KMS-11 (cell line): ENCODE results near the gene RBM14.

ENCODE experiments used
- H2AFZ ChIP-seq: fragments of 200-600 bp; sonication (generic); 2 replicates; pipeline ENCODE4 v1.6.1; 2016; ENCODE audit warnings: antibody characterized with exemption, mixed run types, low read depth
- H3K27ac ChIP-seq: fragments of 200-600 bp; sonication (generic); 2 replicates; pipeline ENCODE4 v1.6.1; 2016; ENCODE audit warnings: mild to moderate bottlenecking, mixed run types
- H3K27me3 ChIP-seq: fragments of 200-600 bp; sonication (generic); 2 replicates; pipeline ENCODE4 v1.6.1; 2017; ENCODE audit warnings: mild to moderate bottlenecking, low read depth, mixed run types, moderate library complexity; ENCODE audit not compliant: insufficient read depth
- H3K36me3 ChIP-seq: fragments of 200-600 bp; sonication (generic); 2 replicates; pipeline ENCODE4 v1.6.1; 2017; ENCODE audit warnings: mild to moderate bottlenecking, mixed run types; ENCODE audit not compliant: insufficient read depth
- H3K4me1 ChIP-seq: fragments of 200-600 bp; sonication (generic); 2 replicates; pipeline ENCODE4 v1.6.1; 2016; ENCODE audit warnings: mild to moderate bottlenecking, low read depth, mixed run types; ENCODE audit not compliant: poor library complexity, severe bottlenecking
- H3K4me2 ChIP-seq: fragments of 200-600 bp; sonication (generic); 2 replicates; pipeline ENCODE4 v1.7.0; 2016; ENCODE audit warnings: mild to moderate bottlenecking, mixed run types
- H3K4me3 ChIP-seq: fragments of 200-600 bp; sonication (generic); IDR thresholded peaks from 2 replicates; pipeline ENCODE4 v1.6.1; 2017; ENCODE audit warnings: low read depth, low read length, mixed read lengths; ENCODE audit not compliant: insufficient read depth
- H3K79me2 ChIP-seq: fragments of 200-600 bp; sonication (generic); 2 replicates; pipeline ENCODE4 v1.6.1; 2016; ENCODE audit warnings: low read depth, mixed run types; ENCODE audit not compliant: insufficient read depth
- H3K9ac ChIP-seq: fragments of 200-600 bp; sonication (generic); 2 replicates; pipeline ENCODE4 v1.6.1; 2016; ENCODE audit warnings: mild to moderate bottlenecking, mixed run types
- H4K20me1 ChIP-seq: fragments of 200-600 bp; sonication (generic); 2 replicates; pipeline ENCODE4 v1.6.1; 2016; ENCODE audit warnings: mild to moderate bottlenecking, mixed run types; ENCODE audit not compliant: insufficient read depth
- TF ChIP-seq, protein P1 (sequence below): fragments of 200-600 bp; sonication (generic); conservative IDR thresholded peaks from 2 replicates; pipeline ENCODE4 v1.6.1; 2017; ENCODE audit warnings: low read depth, mild to moderate bottlenecking, antibody characterized with exemption, low read length, moderate library complexity, mixed read lengths

Gene RBM14

DNA sequence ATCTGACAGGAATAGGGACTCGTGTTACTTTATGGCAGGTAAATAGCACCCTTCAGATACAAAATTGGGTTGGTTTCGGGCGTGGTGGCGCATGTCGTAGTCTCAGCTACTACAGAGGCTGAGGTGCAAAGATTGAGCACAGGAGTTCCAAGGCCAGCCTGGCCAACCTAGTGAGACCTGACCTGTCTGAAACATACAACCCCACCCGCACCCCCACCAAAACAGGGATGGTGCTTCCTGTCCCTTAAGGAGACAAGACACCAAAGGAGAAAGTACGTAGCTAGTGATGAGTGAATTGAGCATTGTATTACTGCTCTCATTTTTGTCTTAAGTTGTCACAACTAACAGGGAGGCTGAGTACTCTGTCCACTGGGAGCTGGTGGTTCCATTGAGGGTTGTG, 36.2 kb downstream of the RBM14 start:
- no peak overlapping the region for H3K4me2 ChIP-seq
- TF ChIP-seq, protein P1, sequence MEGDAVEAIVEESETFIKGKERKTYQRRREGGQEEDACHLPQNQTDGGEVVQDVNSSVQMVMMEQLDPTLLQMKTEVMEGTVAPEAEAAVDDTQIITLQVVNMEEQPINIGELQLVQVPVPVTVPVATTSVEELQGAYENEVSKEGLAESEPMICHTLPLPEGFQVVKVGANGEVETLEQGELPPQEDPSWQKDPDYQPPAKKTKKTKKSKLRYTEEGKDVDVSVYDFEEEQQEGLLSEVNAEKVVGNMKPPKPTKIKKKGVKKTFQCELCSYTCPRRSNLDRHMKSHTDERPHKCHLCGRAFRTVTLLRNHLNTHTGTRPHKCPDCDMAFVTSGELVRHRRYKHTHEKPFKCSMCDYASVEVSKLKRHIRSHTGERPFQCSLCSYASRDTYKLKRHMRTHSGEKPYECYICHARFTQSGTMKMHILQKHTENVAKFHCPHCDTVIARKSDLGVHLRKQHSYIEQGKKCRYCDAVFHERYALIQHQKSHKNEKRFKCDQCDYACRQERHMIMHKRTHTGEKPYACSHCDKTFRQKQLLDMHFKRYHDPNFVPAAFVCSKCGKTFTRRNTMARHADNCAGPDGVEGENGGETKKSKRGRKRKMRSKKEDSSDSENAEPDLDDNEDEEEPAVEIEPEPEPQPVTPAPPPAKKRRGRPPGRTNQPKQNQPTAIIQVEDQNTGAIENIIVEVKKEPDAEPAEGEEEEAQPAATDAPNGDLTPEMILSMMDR, result no peak
- no peaks in the 10 kb centered on the region for H3K27me3 ChIP-seq
- no peak overlapping the region for H3K9ac ChIP-seq
- H4K20me1 ChIP-seq, result no peaks in the 10 kb centered on the region
- no peak overlapping the region for H2AFZ ChIP-seq
- H3K79me2 ChIP-seq, result peaks cover 28% of the 10 kb centered on the region; the same call in 1 of the 2 replicates
- H3K4me3 ChIP-seq, result no peak overlapping the region
- H3K27ac ChIP-seq, result no peak overlapping the region
- H3K4me1 ChIP-seq, result no peaks in the 10 kb centered on the region
- no peaks in the 10 kb centered on the region for H3K36me3 ChIP-seq

DNA sequence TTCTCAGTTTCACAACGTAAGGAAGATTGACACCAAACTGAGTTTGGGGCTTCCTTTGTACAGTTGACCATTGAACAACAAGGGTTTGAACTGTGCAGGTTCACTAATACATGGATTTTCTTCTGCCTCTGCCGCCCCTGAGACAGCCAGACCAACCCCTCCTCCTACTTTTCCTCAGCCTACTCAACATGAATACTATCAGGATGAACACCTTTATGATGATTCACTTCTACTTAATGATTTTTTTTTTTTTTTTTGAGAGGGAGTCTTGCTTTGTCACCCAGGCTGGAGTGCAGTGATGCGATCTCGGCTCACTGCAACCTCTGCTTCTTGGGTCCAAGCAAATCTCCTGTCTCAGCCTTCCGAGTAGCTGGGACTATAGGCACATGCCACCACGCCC, 36.7 kb downstream of the RBM14 start:
- no peak overlapping the region for H3K4me2 ChIP-seq
- H2AFZ ChIP-seq, result no peak overlapping the region
- H3K79me2 ChIP-seq, result peaks cover 25% of the 10 kb centered on the region; the same call in 1 of the 2 replicates
- no peak overlapping the region for H3K27ac ChIP-seq
- H3K4me3 ChIP-seq, result no peak overlapping the region
- H3K9ac ChIP-seq, result no peak overlapping the region
- no peaks in the 10 kb centered on the region for H3K27me3 ChIP-seq
- H4K20me1 ChIP-seq, result no peaks in the 10 kb centered on the region
- no peaks in the 10 kb centered on the region for H3K4me1 ChIP-seq
- TF ChIP-seq, protein P1, result no peak
- H3K36me3 ChIP-seq, result no peaks in the 10 kb centered on the region

DNA sequence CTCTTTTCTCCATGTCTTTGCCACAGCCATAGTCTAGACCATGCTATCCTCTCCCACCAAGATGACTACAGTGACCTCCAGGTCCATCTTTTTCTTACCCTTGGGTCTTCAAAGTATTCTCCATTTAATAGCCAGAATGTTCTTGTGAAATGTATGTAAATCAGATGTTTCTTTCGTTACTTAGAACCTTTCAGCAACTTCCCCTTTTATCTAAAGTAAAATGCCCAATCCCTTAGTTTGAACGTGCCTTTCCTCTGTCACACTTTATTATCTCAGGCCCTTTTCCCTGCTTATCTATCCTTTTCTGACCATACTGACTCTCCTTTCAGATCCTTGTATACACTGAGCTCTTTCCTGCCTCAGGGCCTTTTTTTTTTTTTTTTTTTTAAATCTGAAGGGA, 43.3 kb downstream of the RBM14 start:
- no peak overlapping the region for H2AFZ ChIP-seq
- H3K27me3 ChIP-seq, result no peaks in the 10 kb centered on the region
- no peaks in the 10 kb centered on the region for H3K36me3 ChIP-seq
- no peak overlapping the region for H3K4me2 ChIP-seq
- H3K4me3 ChIP-seq, result no peak overlapping the region
- no peaks in the 10 kb centered on the region for H4K20me1 ChIP-seq
- H3K79me2 ChIP-seq, result peaks cover 6% of the 10 kb centered on the region; the same call in 1 of the 2 replicates
- peaks cover 14% of the 10 kb centered on the region for H3K4me1 ChIP-seq
- TF ChIP-seq, protein P1, result no peak
- no peak overlapping the region for H3K27ac ChIP-seq
- no peak overlapping the region for H3K9ac ChIP-seq

DNA sequence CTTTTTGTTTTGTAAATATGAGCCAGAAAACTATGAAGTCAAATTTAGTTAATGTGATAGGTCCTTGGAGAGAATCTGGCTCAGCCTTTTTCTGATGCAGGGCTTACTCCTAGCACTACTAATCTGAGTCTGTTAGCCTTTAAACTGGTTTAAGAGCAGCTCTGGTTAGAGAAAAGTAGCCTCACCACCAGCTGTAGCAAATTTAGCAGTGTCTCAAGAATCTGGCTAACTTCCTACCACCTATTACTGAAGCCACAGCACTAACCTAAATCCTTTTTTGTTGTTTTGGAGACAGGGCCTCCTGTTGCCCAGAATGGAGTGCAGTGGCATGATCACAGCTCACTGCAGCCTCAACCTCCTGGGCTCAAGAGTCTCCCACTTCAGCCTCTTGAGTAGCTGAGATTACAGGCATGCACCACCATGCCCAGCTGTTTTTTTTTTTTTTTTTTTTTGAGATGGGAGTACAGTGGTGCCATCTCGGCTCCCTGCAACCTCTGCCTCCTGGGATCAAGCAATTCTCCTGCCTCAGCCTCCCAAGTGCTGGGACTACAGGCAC, 47.4 kb downstream of the RBM14 start:
- Histone ChIP-seq H3K27me3 (no peaks in the 10 kb centered on the region), H3K79me2 (peaks cover 15% of the 10 kb centered on the region; the same call in 1 of the 2 replicates), H3K9ac (no peak overlapping the region), H3K27ac (no peak overlapping the region), H3K4me1 (peaks cover 14% of the 10 kb centered on the region), H3K4me3 (no peak overlapping the region), H3K4me2 (no peak overlapping the region), H4K20me1 (no peaks in the 10 kb centered on the region), H2AFZ (no peak overlapping the region), H3K36me3 (no peaks in the 10 kb centered on the region; the same call in 1 of the 2 replicates)
- TF ChIP-seq, protein P1, result no peak
